GM21390 (cell line): Measurements from ENCODE around the gene ZNF487.
"Not testable (repeated sequence)": the region's sequence is repeated elsewhere in the genome, so short reads cannot be mapped to it uniquely, and the experiment has no call there.

Experiments
- ATAC-seq: cut with Tn5 transposase; IDR thresholded peaks from one replicate; pipeline ENCODE4 v1.9.1; 2021; ENCODE audit not compliant: unreplicated experiment

The ZNF487 gene

DNA sequence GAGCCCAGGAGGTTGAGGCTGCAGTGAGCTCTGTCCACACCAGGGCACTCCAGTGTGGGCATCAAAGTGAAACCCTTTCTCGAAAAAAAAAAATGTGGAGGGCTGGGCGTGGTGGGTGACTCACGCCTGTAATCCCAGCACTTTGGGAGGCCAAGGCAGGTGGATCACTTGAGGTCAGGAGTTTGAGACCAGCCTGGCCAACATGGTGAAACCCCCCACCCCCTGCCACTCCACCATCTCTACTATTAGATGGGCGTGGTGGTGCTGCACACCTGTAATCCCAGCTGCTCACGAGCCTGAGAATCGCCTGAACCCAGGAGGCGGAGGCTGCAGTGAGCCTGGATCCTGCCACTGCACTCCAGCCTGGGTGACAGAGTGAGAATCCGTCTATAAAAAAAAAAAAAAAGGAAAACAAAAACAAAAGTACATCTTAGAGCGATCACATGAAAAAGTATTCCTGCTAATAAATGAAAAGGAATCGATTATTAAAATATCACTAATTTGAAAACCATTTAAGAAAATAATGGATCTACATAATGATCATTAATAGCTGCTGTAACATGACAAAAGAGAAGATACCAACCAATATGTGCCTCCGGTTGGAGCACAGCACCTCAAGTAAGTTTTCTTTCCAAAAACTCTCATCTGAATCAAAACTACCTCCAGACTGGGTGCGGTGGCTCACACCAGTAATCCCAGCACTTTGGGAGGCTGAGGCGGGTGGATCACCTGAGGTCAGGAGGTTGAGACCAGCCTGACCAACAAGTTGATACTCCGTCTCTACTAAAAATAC, 32.8 kb upstream of the ZNF487 start:
- no peak for ATAC-seq

DNA sequence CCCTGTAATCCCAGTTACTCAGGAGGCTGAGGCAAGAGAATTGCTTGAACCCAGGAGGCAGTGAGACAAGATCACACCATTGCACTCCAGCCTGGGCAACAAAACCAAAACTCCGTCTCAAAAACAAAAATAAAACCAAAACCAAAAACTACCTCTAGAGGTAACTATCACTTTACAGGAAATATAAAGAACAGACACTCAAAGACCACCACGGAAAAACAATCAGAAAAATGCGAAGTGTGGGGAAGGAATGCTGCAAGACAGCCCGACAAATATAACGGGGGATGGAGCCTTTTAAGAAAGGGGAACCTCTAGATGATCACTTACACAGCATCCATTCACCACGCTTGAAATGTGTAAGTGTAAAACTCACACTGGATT, 32.2 kb upstream of the ZNF487 start:
- ATAC-seq: peak; percentile 12

DNA sequence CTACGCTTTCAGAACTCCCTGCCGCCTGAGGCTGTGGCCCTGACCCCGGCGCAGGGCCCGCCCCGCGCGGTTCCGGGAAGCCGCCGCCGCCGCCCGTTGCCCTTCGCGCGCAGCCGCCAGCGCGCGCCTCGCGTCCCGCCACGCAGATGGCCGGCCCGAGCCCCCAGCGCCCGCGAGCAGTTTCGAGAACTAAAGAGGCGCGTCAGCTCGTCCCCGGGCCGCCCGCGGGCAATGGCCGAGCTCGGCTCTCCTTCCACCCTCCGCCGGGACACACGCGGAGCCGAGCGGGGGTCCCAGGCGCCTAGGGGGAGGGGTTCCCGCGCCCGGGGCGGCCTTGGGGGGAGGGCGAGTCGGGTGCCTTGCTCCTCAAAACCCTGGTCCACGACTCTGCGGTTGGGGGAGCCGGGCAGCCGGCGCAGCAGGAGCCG, 29.7 kb upstream of the ZNF487 start:
- ATAC-seq: peak; percentile 21

DNA sequence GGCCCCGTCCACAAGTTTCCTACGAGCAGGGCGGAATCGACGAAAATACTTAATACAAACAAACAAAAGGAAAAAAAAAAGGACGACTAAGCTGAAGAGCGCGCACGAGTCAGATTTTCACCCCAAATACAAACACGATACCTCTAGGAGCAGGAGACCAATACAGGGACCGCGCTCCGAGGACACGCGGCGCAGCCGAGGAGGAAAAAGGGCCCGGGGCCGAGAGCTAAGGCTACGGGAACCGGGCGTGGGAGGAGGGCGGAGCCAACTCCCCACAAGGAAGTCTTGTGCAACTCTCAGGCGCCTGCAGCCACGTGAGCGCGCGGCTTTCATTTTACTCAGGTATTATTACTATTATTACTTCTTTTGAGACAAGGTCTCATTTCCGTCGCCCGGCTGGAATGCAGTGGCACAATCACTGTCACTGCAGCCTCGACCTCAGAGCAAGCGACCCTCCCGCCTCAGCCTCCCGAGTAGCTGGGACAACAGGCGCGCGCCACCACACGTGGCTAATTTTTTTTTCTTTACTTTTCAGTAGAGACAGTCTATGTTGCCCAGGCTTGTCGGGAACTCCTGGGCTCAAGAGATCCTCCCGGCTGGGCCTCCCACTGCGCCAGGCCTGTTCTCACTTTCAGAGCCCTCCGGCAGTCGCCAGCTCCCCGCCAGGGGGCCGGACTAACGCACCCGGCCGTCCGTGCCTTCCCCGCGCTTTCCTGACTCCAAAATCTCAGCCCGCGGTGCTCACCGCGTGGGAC, 29.2 kb upstream of the ZNF487 start:
- ATAC-seq: peak; percentile 40

DNA sequence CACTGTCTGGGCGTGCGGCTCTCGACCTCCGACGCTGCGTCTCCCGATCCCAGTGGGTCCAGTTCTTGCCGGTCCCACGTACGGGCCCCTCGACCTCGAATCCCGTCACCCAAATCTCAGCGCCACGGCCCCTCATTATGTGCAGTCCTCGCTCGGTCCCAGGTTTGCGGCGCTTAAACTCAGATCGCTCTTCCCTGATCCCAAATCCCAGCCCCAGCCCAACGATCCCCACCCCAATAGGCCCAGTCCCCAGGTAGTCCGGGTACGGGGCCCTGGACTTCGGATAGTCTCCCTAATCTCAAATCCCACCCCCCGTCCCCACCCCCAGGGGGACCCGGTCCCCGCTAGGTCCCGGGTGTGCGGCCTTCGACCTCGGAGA, 28.6 kb upstream of the ZNF487 start:
- ATAC-seq: peak; percentile 0

DNA sequence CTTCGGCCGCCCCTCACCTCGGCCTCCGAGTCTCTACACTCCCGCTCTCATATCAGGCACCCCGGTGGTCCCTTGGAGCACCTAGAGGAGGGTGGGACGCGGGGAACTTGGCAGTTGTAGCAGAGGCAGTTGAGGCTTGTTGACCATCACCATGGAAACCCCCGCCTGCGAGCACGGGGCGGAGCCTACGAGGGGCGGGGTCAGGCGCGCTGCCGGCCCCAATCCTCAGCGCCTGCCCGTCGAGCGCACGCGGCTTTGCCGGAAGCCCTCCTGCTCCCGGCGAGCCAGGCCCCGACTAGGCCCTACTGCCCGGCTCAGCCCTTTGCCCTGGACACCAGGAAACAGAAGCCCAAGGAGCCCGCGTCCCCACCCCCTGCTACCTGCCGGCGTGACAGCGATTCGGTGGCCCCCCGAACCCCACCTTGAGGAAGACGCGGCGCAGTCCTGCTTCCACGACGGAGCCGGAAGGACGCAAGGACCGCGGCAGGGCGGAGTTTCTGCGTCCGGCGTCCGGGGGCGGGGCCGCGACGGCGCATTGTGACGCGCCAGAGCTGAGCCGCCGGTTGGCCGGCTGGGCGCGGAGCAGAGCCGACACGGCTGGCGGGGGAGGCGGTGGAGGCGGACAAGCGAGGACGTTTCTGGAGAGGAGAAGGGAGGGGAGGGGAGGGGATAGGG, 28.1 kb upstream of the ZNF487 start, which contains the start of gene HNRNPF:
Gene HNRNPF (minus strand): TSS at position 477 of the 675 bp plus-strand sequence. CDS start 21,302 bp downstream, outside the sequence.
- peak; percentile 63 for ATAC-seq

DNA sequence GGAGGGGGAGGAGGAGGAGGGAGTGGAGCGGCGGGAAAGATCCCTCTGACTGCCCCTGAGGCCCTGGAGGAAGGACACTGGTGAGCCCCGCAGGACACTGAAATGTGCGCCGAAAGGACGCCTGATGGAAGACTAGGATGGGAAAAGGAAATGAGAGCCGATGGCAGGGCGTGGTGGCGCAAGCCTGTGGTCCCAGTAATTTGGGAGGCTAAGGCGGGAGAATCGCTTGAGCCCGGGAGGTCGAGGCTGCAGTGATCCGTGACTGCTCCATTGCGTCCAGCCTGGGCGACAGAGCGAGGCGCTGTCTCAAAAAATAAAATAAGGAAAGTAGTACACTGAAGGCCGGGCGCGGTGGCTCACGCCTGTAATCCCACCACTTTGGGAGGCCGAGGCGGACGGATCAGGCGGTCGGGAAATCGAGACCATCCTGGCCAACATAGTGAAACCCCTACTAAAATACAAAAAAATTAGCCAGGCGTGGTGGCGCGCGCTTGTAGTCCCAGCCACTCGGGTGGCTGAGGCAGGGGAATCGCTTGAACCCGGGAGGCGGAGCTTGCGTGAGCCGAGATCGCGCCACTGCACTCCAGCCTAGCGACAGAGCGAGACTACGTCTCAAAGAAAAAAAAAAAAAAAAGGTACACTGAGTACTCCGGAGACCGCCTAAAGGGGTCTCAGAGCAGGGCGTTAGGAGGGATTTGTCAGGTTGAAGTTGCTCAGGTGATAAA, 27.4 kb upstream of the ZNF487 start:
- no peak for ATAC-seq

DNA sequence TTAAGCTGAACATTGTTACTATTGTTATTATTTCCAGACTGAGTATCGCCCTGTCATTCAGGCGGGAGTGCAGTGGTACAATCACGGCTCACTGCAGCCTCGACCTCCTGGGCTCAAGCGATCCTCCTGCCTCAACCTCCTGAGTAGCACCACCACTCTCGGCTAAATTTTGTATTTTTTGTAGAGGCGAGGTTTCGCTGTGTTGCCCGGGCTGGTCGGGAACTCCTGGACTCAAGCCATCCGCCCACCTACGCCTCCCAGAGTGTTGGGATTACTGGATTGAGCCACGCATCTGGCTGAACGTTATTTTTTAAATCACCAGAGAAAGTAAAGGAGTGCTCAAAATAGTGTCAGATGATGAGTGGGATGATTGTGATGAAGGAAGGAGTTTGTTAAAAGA, 26.6 kb upstream of the ZNF487 start:
- no peak for ATAC-seq

DNA sequence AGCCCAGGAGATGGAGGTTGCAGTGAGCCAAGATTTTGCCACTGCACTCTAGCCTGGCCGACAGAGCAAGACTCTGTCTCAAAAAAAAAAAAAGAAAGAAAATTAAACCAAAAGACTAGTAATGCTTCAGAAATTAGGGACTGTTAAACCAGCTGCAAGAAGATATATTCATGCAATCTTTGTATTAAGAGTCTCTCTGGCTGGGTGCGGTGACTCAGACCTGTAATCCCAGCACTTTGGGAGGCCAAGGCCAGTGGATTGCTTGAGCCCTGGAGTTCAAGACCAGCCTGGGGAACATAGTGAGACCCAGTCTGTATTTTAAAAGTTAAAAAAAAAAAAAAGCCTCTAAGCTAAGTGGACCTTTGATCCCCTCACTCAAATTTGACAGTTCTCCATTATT, 25.4 kb upstream of the ZNF487 start:
- no peak for ATAC-seq

DNA sequence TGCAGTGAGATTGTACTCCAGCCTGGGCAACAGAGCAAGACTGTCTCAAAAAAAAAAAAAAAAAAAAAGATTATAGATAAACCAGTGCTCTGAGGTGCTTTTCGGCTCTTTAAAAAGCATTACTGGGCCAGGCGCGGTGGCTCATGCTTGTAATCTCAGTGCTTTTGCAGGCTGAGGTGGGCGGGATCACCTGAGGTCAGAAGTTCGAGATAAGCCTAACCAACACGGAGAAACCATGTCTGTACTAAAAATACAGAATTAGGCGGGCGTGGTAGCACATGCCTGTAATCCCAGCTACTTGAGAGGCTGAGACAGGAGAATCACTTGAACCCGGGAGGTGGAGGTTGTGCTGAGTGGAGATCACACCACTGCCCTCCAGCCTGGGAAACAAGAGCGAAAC, 21.4 kb upstream of the ZNF487 start:
- ATAC-seq: no peak

DNA sequence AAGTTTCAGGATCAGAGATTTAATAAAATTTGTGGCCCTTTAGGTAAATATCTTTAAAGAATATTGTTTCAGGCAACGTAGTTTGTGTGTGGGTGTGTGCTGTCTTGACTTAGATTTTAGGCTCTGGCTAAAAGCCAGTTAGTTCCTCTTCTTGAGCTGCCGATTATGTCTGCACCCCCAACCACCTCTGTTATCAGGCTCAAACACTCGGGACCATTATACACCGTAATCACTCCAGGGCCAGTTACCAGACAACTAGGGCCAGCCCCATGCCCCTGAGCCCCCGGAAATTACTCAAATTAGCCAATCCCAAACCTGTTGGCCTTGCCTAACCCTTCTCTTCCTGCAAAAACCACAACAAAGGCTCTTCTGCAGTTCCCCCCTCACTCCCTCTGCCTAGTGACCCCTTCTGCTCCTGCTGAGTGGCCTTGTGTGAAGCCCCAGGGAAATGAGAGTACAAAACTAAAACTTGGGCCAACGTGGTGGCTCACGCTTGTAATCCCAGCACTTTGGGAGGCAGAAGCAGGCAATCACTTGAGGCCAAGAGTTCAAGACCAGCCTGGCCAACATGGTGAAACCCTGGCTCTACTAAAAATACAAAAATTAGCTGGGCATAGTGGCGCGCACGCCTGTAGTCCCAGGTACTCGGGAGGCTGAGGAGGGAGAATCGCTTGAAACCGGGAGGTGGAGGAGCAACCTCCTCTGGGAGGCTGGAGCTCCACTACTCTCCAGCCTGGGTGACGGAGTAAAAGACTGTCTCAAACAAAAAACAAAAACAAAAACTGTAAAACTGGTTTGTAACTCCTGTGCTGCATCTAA, 18.8 kb upstream of the ZNF487 start:
- ATAC-seq: no peak

DNA sequence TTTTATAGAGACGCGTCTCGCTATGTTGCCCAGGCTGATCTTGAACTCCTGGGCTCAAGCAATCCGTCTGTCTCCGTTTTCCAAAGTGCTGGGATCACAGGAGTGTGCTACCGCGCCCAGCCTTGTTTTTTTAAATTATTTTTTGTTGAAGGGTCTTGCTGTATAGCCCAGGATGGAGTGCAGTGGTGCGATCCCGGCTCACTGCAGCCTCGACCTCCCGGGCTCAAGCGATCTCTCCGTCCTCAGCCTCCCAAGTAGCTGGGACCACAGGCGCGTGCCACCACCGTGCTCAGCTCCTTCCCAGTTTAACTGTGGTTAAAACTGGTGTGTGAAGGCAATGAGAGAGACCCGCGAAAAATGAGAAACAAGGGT, 16.9 kb upstream of the ZNF487 start:
- no peak for ATAC-seq

DNA sequence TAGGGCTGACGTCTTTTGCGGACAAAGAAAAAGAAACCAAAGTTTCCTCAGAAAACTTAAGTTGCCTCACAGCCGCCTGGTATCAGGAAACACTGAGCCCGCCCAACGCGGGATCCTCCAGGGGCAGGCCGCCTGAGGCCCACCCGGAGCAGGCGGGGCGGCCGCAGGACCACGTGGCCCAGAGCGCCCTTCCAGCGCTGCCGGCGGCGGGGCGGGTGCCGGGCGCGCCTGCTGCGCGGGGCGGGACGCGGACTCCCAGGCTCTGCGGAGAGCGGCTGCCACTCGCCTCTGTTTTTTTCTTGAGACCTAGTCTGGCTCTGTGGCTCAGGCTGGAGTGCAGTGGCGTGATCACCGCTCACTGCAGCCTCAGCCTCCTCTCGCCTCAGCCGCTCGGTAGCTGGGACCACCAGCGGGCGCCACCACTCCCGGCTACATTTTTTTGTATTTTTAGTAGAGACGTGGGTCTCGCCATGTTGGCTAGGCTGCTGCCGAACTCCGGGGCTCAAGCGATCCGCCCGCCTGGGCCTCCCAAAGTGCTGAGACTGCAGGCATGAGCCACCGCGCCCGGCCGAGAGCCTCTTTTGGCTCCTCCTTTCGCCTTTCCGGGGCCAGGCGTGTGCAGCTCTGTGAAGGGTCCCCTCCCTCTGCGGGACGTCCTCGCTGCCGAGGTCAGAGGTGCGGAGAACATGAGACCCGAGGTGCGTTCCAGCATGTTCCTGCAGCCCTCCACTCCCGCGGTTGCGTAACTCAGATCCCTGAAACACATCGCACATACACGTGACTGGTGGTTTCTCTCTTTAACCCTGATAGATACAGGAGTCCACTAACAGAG, 16.3 kb upstream of the ZNF487 start:
- peak; percentile 85 for ATAC-seq

DNA sequence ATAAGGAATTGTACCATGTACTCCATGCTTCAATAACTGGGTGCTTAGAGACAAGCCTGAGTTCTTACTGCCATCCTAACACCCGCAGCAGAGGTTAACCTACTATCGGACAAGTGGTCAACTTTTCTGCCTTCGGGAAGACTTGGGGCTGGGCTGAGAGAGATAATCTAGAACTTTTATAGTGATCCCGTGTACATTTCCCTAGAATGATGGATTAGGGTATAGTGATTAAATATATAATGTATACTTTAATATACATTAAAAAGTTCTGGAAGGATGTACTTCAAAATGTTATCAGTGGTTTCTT, 15.8 kb upstream of the ZNF487 start:
- ATAC-seq: no peak

DNA sequence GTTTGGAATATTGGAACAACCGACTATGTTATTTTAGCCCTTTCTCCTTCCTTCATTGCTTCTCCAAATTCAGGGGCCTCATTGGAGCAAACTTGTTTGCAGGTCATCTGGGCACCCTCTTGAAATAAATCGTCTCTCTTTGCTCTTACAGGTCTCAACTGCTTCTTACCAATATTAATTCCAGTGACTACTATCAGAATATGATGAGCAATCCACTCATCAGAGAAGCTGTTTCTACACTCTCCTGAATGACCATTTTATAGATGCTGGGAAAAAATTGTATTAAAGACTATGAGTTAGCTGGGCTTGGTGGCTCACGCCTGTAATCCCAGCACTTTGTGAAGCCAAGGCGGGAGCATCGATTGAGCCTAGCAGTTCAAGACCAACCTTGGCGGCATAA, 15.4 kb upstream of the ZNF487 start:
- no peak for ATAC-seq

DNA sequence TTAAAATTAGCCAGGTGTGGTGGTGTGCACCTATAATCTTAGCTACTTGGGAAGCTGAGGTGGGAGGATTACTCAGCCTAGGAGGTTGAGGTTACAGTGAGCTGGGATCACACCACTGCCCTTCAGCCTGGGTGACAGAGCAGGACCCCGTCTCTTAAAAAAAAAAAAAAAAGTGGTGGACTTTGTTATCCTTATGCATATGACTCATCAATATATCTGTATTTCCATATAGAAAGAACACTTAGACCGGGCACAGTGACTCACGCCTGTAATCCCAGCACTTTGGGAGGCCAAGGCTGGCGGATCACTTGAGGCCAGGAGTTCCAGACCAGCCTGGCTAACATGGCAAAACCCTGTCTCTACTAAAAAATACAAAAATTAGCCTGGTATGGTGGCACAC, 15.0 kb upstream of the ZNF487 start:
- not testable (repeated sequence) for ATAC-seq

DNA sequence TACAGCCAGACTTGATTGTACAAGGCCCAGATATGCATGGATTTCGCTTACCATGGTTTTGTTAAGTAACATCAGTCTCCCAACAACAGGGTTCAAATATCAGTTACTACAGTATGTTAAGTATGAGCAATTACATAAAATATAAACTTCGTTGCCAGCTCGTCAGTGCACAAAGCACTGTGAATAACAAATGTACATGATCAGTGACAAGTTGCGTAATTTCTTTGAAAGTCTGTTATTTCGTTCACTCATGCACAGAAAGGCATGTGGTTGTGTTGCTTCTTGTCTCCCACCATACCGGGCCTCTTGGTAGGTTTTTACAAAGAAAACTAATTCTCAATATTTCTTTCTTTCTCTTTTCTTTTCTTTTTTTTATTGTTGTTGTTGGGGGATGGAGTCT, 12.5 kb upstream of the ZNF487 start:
- no peak for ATAC-seq

DNA sequence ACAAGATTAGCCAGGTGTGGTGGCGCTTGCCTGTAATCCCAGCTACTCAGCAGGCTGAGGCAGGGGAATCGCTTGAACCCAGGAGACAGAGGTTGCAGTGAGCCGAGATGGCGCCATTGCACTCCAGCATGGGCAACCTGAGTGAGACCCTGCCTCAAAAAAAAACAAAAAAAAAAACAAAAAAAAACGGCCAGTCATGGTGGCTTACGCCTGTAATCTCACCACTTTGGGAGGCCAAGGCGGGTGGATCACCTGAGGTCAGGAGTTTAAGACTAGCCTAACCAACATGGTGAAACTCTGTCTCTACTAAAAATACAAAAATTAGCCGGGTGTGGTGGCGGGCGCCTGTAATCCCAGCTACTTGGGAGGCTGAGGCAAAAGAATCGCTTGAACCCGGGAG, 10.4 kb upstream of the ZNF487 start:
- ATAC-seq: not testable (repeated sequence)

DNA sequence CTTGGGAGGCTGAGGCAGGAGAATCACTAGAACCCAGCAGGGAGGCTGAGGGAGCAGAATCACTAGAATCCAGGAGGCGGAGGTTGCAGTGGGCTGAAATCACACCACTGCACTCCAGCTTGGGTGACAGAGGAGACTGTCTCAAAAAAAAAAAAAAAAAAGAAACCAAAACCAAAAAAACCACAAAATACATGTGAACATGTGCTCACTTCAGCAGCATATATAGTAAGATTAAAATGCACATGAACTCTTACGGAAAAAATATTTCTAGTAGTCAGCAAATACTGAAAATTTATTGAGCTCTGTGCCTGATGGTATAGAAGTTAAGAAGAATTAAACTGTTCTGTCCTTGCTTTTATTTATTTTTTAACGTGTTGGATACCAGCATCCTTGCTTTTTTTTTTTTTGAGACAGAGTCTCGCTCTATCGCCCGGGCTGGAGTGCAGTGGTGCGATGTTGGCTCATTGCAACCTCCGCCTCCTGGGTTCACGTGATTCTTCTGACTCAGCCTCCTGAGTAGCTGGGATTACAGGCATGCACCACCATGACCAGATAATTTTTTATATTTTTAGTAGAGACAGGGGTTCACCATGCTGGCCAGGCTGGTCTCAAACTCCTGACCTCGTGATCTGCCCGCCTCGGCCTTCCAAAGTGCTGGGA, 9.6 kb upstream of the ZNF487 start:
- ATAC-seq: peak; percentile 76
